IPS DF 6.9 (cell line): ENCODE results near the gene GHRH.

Source experiments
- DNase-seq: peaks from one replicate; pipeline ENCODE4 v3.0.0-alpha.2; 2013; ENCODE audit warnings: low read depth, low spot score
- H3K27ac ChIP-seq: one replicate; pipeline ENCODE4 v1.5.1; 2013; ENCODE audit warnings: low read length, control low read depth
- H3K27me3 ChIP-seq: 2 replicates; pipeline ENCODE4 v1.6.1; 2013; ENCODE audit warnings: mild to moderate bottlenecking, low read length; ENCODE audit not compliant: control insufficient read depth, insufficient read depth
- H3K36me3 ChIP-seq: 2 replicates; pipeline ENCODE4 v1.6.1; 2013; ENCODE audit warnings: low read length; ENCODE audit not compliant: control insufficient read depth, insufficient read depth
- H3K4me1 ChIP-seq: 2 replicates; pipeline ENCODE4 v1.6.1; 2013; ENCODE audit warnings: low read length; ENCODE audit not compliant: control insufficient read depth, insufficient read depth
- H3K4me3 ChIP-seq: 2 replicates; pipeline ENCODE4 v1.5.1; 2013; ENCODE audit warnings: mild to moderate bottlenecking, low read length
- H3K9me3 ChIP-seq: 2 replicates; pipeline ENCODE4 v1.6.1; 2013; ENCODE audit warnings: low read length, inconsistent platforms; ENCODE audit not compliant: control insufficient read depth, insufficient read depth
- WGBS: extraction: QIAGEN DNeasy Blood & Tissue Kit; methylation state at CpG from one replicate; pipeline ENCODE4 v1.1.7; 2013; ENCODE audit warnings: mixed read lengths, missing lambda C conversion rate; ENCODE audit not compliant: insufficient read length, insufficient coverage; 5-methylcytosine and 5-hydroxymethylcytosine counted together

GHRH gene

GRCh38 chr20:37229357-37229756 is 32.3 kb downstream of the GHRH start:
- H3K4me3 ChIP-seq: no peak overlapping the region
- H3K9me3 ChIP-seq: no peaks in the 10 kb centered on the region
- WGBS: no CpG with 5 or more reads among the region's 4 CpGs
- H3K27ac ChIP-seq: no peak overlapping the region
- peaks cover 43% of the 10 kb centered on the region for H3K36me3 ChIP-seq
- peak; percentile 43 for DNase-seq
- H3K4me1 ChIP-seq: peaks cover 3% of the 10 kb centered on the region
- no peaks in the 10 kb centered on the region for H3K27me3 ChIP-seq

GRCh38 chr20:37228656-37229055 is 33.0 kb downstream of the GHRH start:
- H3K4me3 ChIP-seq: no peak overlapping the region
- H3K27me3 ChIP-seq: no peaks in the 10 kb centered on the region
- DNase-seq: no peak
- no peak overlapping the region for H3K27ac ChIP-seq
- H3K4me1 ChIP-seq: peaks cover 3% of the 10 kb centered on the region
- WGBS: no CpG with 5 or more reads among the region's 5 CpGs
- no peaks in the 10 kb centered on the region for H3K9me3 ChIP-seq
- peaks cover 43% of the 10 kb centered on the region for H3K36me3 ChIP-seq

- H3K4me1 ChIP-seq: peaks cover 3% of the 10 kb centered on the region
- WGBS: no CpG with 5 or more reads among the region's 6 CpGs
- H3K27ac ChIP-seq: no peak overlapping the region
- no peaks in the 10 kb centered on the region for H3K27me3 ChIP-seq
- peaks cover 46% of the 10 kb centered on the region for H3K36me3 ChIP-seq
- H3K9me3 ChIP-seq: no peaks in the 10 kb centered on the region
- no peak for DNase-seq
- H3K4me3 ChIP-seq: no peak overlapping the region
Measured at GRCh38 chr20:37228082-37228481, 33.5 kb downstream of the GHRH start.

DNA sequence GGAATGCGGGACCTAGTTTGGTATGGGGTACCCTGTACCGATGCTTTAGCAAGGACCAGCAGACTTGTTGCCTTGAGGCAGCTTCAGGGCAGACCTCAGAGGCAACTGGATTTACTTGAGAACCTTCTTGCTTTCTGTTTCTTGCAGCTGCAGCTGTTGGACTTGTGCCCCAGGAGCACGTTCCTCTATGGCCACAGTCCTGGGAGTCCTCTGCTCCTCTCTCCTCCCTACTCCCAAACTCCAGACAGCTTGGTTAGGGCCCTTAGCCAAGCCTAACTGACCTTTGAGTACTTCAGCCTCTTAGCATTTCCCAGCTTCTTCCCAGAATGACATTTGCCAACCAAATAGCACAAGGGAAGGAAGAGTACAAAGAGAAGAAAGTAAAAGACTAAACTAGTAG is 34.7 kb downstream of the GHRH start:
- DNase-seq: no peak
- peaks cover 42% of the 10 kb centered on the region for H3K36me3 ChIP-seq
- no peaks in the 10 kb centered on the region for H3K9me3 ChIP-seq
- no CpG with 5 or more reads among the region's 3 CpGs for WGBS
- peaks cover 3% of the 10 kb centered on the region for H3K4me1 ChIP-seq
- no peaks in the 10 kb centered on the region for H3K27me3 ChIP-seq
- H3K4me3 ChIP-seq: no peak overlapping the region
- H3K27ac ChIP-seq: no peak overlapping the region

- Histone ChIP-seq H3K27ac (no peak overlapping the region), H3K4me1 (peaks cover 3% of the 10 kb centered on the region), H3K27me3 (no peaks in the 10 kb centered on the region), H3K4me3 (no peak overlapping the region), H3K9me3 (no peaks in the 10 kb centered on the region), H3K36me3 (peaks cover 36% of the 10 kb centered on the region)
- no peak for DNase-seq
- no CpG with 5 or more reads among the region's 5 CpGs for WGBS
Measured at GRCh38 chr20:37225146-37225545, 36.5 kb downstream of the GHRH start.

DNA sequence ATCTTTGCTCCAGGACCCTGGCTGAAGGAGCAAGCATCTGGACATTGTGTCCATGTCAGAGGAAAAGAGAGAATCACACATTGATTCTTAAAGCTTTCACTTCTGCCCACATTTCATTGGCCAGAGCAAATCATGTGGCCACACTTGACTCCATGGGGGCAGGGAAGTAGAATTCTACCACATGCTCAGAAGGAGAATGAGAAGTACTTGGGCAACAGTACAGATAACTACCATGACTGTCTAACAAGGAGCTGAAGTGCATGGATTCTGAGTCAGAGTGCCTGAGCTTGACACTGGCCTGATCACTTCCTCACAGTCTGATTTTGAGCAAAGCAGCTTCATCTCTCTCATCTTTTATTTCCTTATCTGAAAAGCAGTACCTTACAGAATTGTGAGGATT is 38.6 kb downstream of the GHRH start:
- no peak overlapping the region for H3K4me3 ChIP-seq
- no peak for DNase-seq
- H3K36me3 ChIP-seq: peaks cover 26% of the 10 kb centered on the region
- H3K27me3 ChIP-seq: no peaks in the 10 kb centered on the region
- no peak overlapping the region for H3K27ac ChIP-seq
- no peaks in the 10 kb centered on the region for H3K9me3 ChIP-seq
- H3K4me1 ChIP-seq: 0 out of 2 replicates have a peak, but pooled peaks cover 1% of the 10 kb centered on the region

GRCh38 chr20:37222086-37222485 is 39.5 kb downstream of the GHRH start:
- 0 out of 2 replicates have a peak, but pooled peaks cover 1% of the 10 kb centered on the region for H3K4me1 ChIP-seq
- no peaks in the 10 kb centered on the region for H3K9me3 ChIP-seq
- H3K36me3 ChIP-seq: peaks cover 26% of the 10 kb centered on the region
- H3K27me3 ChIP-seq: no peaks in the 10 kb centered on the region
- no peak overlapping the region for H3K4me3 ChIP-seq
- no peak for DNase-seq
- no peak overlapping the region for H3K27ac ChIP-seq
- WGBS: no CpG with 5 or more reads among the region's 4 CpGs

DNA sequence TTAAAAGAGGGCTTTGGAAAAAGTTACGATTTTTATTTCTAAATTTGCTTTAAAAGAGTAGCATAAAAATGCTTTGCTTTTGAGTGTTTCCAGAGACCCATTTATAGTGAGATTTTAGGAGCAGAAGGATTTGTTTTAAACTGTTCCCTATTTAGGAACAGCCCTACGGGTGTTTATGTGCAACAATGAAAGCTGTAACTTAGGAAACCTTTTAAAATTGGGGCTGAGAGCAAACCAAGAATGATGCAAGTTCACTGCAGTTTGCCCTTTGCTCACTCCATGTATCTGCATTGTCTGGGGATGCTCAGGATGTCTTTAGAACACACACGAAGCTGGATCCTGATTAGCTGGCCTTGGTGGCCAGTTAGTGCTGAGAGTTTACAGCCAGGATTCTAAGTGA is 40.9 kb downstream of the GHRH start:
- H3K4me3 ChIP-seq: no peak overlapping the region
- H3K9me3 ChIP-seq: no peaks in the 10 kb centered on the region
- H3K27ac ChIP-seq: no peak overlapping the region
- no peaks in the 10 kb centered on the region for H3K4me1 ChIP-seq
- peaks cover 20% of the 10 kb centered on the region for H3K36me3 ChIP-seq
- WGBS: no CpG with 5 or more reads among the region's 3 CpGs
- no peaks in the 10 kb centered on the region for H3K27me3 ChIP-seq
- DNase-seq: no peak

- no peak overlapping the region for H3K27ac ChIP-seq
Measured at GRCh38 chr20:37219751-37220668, 41.6 kb downstream of the GHRH start.

GRCh38 chr20:37218976-37219375 is 42.6 kb downstream of the GHRH start:
- no peak for DNase-seq
- no peak overlapping the region for H3K4me3 ChIP-seq
- no CpG with 5 or more reads among the region's 4 CpGs for WGBS
- no peaks in the 10 kb centered on the region for H3K9me3 ChIP-seq
- no peak overlapping the region for H3K27ac ChIP-seq
- peaks cover 11% of the 10 kb centered on the region for H3K36me3 ChIP-seq
- no peaks in the 10 kb centered on the region for H3K27me3 ChIP-seq
- H3K4me1 ChIP-seq: no peaks in the 10 kb centered on the region

More at GRCh38 chr20:37219751-37220668, 41.6 kb downstream of the GHRH start:
- WGBS: no CpG with 5 or more reads among the region's 10 CpGs
- H3K36me3 ChIP-seq: peaks cover 14% of the 10 kb centered on the region
- no peak for DNase-seq
- no peaks in the 10 kb centered on the region for H3K9me3 ChIP-seq
- no peaks in the 10 kb centered on the region for H3K4me1 ChIP-seq
- H3K27me3 ChIP-seq: no peaks in the 10 kb centered on the region
- no peak overlapping the region for H3K4me3 ChIP-seq

DNA sequence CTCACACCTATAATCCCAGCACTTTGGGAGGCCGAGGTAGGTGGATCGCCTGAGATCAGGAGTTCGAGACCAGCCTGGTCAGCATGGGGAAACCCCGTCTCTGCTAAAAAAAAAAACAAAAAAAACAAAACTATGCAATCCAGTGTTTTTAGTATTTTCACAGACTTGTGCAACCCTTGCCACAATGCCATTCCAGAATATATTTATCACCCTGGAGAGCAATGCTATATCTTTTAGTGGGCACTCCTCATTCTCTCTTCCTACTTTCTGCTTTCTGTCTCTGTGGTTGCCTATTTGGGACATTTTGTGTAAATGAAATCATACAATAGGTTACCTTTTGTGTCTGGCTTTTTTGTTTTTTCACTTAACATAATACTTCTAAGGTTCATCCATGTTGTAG is 43.2 kb downstream of the GHRH start:
- no CpG with 5 or more reads among the region's 4 CpGs for WGBS
- Histone ChIP-seq H3K9me3 (no peaks in the 10 kb centered on the region), H3K4me1 (no peaks in the 10 kb centered on the region), H3K27me3 (no peaks in the 10 kb centered on the region), H3K36me3 (peaks cover 6% of the 10 kb centered on the region; the same call in 1 of the 2 replicates), H3K27ac (no peak overlapping the region), H3K4me3 (no peak overlapping the region)
- no peak for DNase-seq
